GM11168 (cell line): ENCODE results near the gene TFPT.

ENCODE experiments used
- in situ Hi-C: fragments of 300-500 bp; cut with MboI; formaldehyde crosslinking; loops from one replicate; pipeline ENCODE4 v1.12.0; 2022; ENCODE audit warnings: low sequenced_read_pairs; ENCODE audit not compliant: unreplicated experiment

TFPT gene

GRCh38 chr19:54115109-54116063 is at the start of gene TFPT, which contains the start of gene PRPF31:
TSS of gene TFPT (minus strand) at chr19:54115657. CDS start at chr19:54115269, 388 bp downstream.
TSS of gene PRPF31 (plus strand) at chr19:54115754. CDS start at chr19:54118279, 2,525 bp downstream.
- in situ Hi-C loops, result loop anchor here (25.0 kb wide), 1 partner anchor 1997 kb away; the partner anchor contains the start of gene ZNF787

- in situ Hi-C loops, result no loop called here
Measured at GRCh38 chr19:54165222-54165621, 49.8 kb upstream of the TFPT start.

GRCh38 chr19:54164369-54165068 is 49.1 kb upstream of the TFPT start:
- in situ Hi-C loops, result no loop called here

GRCh38 chr19:54162884-54163283 is 47.4 kb upstream of the TFPT start:
- in situ Hi-C loops, result no loop called here

GRCh38 chr19:54162241-54162805 is 46.9 kb upstream of the TFPT start:
- in situ Hi-C loops, result no loop called here

- in situ Hi-C loops, result no loop called here
Measured at GRCh38 chr19:54160854-54161253, 45.4 kb upstream of the TFPT start.

- in situ Hi-C loops, result no loop called here
Measured at GRCh38 chr19:54160182-54160811, 44.8 kb upstream of the TFPT start.

- in situ Hi-C loops, result no loop called here
Measured at GRCh38 chr19:54159352-54160181, 44.1 kb upstream of the TFPT start, which contains the start of gene LENG1. TSS of gene LENG1 (minus strand) at chr19:54159721. CDS start at chr19:54159695, 26 bp downstream.

- in situ Hi-C loops, result no loop called here
Measured at GRCh38 chr19:54158812-54159351, 43.4 kb upstream of the TFPT start.

- in situ Hi-C loops, result no loop called here
Measured at GRCh38 chr19:54156953-54157352, 41.5 kb upstream of the TFPT start.

- in situ Hi-C loops, result no loop called here
Measured at GRCh38 chr19:54156490-54156889, 41.0 kb upstream of the TFPT start.

GRCh38 chr19:54155694-54156093 is 40.2 kb upstream of the TFPT start:
- in situ Hi-C loops, result no loop called here

- in situ Hi-C loops, result no loop called here
Measured at GRCh38 chr19:54154603-54155345, 39.3 kb upstream of the TFPT start.

GRCh38 chr19:54153731-54154326 is 38.4 kb upstream of the TFPT start:
- in situ Hi-C loops, result no loop called here

- in situ Hi-C loops, result no loop called here
Measured at GRCh38 chr19:54152878-54153524, 37.5 kb upstream of the TFPT start.

GRCh38 chr19:54152267-54152666 is 36.8 kb upstream of the TFPT start:
- in situ Hi-C loops, result no loop called here

- in situ Hi-C loops, result no loop called here
Measured at GRCh38 chr19:54151362-54152035, 36.0 kb upstream of the TFPT start.
